Mammary epithelial cell (primary cell): ENCODE measurements around the gene CD164.

Experiments used
- EZH2 ChIP-seq: IDR thresholded peaks from 2 replicates; pipeline ENCODE4 v1.6.1; 2012; ENCODE audit warnings: low read length, inconsistent platforms, borderline replicate concordance
- TF ChIP-seq, protein P1 (sequence below), 2 donors: IDR thresholded peaks in 1 of 2; conservative IDR thresholded peaks in 1 of 2; 2 replicates each; pipeline ENCODE4 v1.5.1; 2011 to 2012; ENCODE audit warnings: inconsistent platforms in 2 of 2, low read length in 2 of 2, mild to moderate bottlenecking in 2 of 2, control low read depth in 1 of 2, low read depth in 1 of 2; ENCODE audit not compliant: insufficient read depth in 1 of 2; ENCODE audit errors: extremely low read depth in 1 of 2

GRCh38 chr6:109411034-109411433 lies 28.8 kb upstream of the CD164 start:
- TF ChIP-seq, protein P1, sequence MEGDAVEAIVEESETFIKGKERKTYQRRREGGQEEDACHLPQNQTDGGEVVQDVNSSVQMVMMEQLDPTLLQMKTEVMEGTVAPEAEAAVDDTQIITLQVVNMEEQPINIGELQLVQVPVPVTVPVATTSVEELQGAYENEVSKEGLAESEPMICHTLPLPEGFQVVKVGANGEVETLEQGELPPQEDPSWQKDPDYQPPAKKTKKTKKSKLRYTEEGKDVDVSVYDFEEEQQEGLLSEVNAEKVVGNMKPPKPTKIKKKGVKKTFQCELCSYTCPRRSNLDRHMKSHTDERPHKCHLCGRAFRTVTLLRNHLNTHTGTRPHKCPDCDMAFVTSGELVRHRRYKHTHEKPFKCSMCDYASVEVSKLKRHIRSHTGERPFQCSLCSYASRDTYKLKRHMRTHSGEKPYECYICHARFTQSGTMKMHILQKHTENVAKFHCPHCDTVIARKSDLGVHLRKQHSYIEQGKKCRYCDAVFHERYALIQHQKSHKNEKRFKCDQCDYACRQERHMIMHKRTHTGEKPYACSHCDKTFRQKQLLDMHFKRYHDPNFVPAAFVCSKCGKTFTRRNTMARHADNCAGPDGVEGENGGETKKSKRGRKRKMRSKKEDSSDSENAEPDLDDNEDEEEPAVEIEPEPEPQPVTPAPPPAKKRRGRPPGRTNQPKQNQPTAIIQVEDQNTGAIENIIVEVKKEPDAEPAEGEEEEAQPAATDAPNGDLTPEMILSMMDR (conservative IDR thresholded peaks at IDR 0.05 in 1 of 2, IDR thresholded peaks at IDR 0.05 in 1 of 2; ENCODE audit: extremely low read depth in 1 of 2, insufficient read depth in 1 of 2, low read depth in 1 of 2, low read length in 2 of 2): no peak
- TF ChIP-seq EZH2: no peak
